Peyer's patch (tissue), 4 donors: Measurements from ENCODE around the gene FADS6. TPM values are rescaled to one million over a fixed set of nuclear protein-coding genes. Genes with fewer than 3 reads are reported as not detected.

Experiments
- DNase-seq, 3 donors: peaks; one replicate each; pipeline ENCODE4 v3.0.0-alpha.2; 2017 to 2019
- H3K27ac ChIP-seq, 4 donors: fragments of 200-600 bp; sonication (generic); one replicate each; pipeline ENCODE4 v1.5.1; 2016 to 2019
- H3K27me3 ChIP-seq, 2 donors: fragments of 200-600 bp; sonication (generic); one replicate each; pipeline ENCODE4 v1.5.1; 2019
- H3K36me3 ChIP-seq, 3 donors: fragments of 200-600 bp; sonication (generic); one replicate each; pipeline ENCODE4 v1.5.1; 2016 to 2019
- H3K4me1 ChIP-seq, 4 donors: fragments of 200-600 bp; sonication (generic); one replicate each; pipeline ENCODE4 v1.5.1; 2016 to 2019
- H3K4me3 ChIP-seq, 4 donors: fragments of 200-600 bp; sonication (generic); 1 replicate in 3 of 4; 2 replicates in 1 of 4; pipeline ENCODE4 v1.5.1; 2016 to 2019; ENCODE audit warnings: mild to moderate bottlenecking in 1 of 4
- H3K9me3 ChIP-seq, 4 donors: fragments of 200-600 bp; sonication (generic); one replicate each; pipeline ENCODE4 v1.5.1; 2016 to 2019; ENCODE audit warnings: mild to moderate bottlenecking in 1 of 4
- CTCF ChIP-seq, 6 experiments: fragments of 450-650 bp in 4 of 6; fragments of 200-600 bp in 2 of 6; sonication (generic) in 1 of 6; IDR thresholded peaks; one replicate each; pipeline ENCODE4 v1.5.1; 2017 to 2019; ENCODE audit warnings: antibody characterized with exemption in 6 of 6, mild to moderate bottlenecking in 3 of 6, moderate library complexity in 1 of 6
- POLR2A ChIP-seq, 2 donors: fragments of 450-650 bp; IDR thresholded peaks; one replicate each; pipeline ENCODE4 v1.5.1; 2017; ENCODE audit warnings: antibody characterized with exemption in 2 of 2, mild to moderate bottlenecking in 2 of 2, moderate library complexity in 2 of 2
- total RNA-seq, 4 donors: library from RNA; depleted of rRNA; stranded (reverse); fragments of >200 nt; gene quantifications; one replicate each; pipeline ENCODE4 v1.1.0, GENCODE V29; 2016

FADS6 gene
- total RNA-seq, 4 donors from 2014 or later: 79.9 to 161 (median 82.1) TPM; not detected in 1

GRCh38 chr17:74853669-74854068 lies 39.8 kb downstream of the FADS6 start:
- Histone ChIP-seq H3K4me3 (no peak overlapping the region), H3K9me3 (no peaks in the 10 kb centered on the region), H3K27ac (no peak overlapping the region), H3K4me1 (peaks cover 0 to 12% (median 5%) of the 10 kb centered on the region in 4 donors), H3K27me3 (peaks cover 0 to 28% of the 10 kb centered on the region in 2 donors), H3K36me3 (no peaks in the 10 kb centered on the region)
- DNase-seq: no peak
- no peak for TF ChIP-seq CTCF (IDR thresholded peaks at IDR 0.05)

- H3K27me3 ChIP-seq: peaks cover 0 to 24% of the 10 kb centered on the region in 2 donors
- H3K4me1 ChIP-seq: peaks cover 0 to 12% (median 5%) of the 10 kb centered on the region in 4 donors
- no peak overlapping the region for H3K27ac ChIP-seq
- no peaks in the 10 kb centered on the region for H3K9me3 ChIP-seq
- peak overlapping the region in 1 of 4 donors; percentile 31 for H3K4me3 ChIP-seq
- TF ChIP-seq CTCF (IDR thresholded peaks at IDR 0.05) (no peak), POLR2A (IDR thresholded peaks at IDR 0.05) (no peak)
- no peaks in the 10 kb centered on the region for H3K36me3 ChIP-seq
- DNase-seq: no peak
Observed at GRCh38 chr17:74853048-74853397, 40.4 kb downstream of the FADS6 start.

- peak overlapping the region in 1 of 4 donors; percentile 31 for H3K4me3 ChIP-seq
- H3K36me3 ChIP-seq: no peaks in the 10 kb centered on the region
- H3K9me3 ChIP-seq: no peaks in the 10 kb centered on the region
- DNase-seq: peak; percentile 25 to 62 (median 60)
- H3K4me1 ChIP-seq: peaks cover 0 to 12% (median 5%) of the 10 kb centered on the region in 4 donors
- no peak overlapping the region for H3K27ac ChIP-seq
- peaks cover 0 to 24% of the 10 kb centered on the region in 2 donors for H3K27me3 ChIP-seq
- no peak for TF ChIP-seq CTCF (IDR thresholded peaks at IDR 0.05)
- no peak for TF ChIP-seq POLR2A (IDR thresholded peaks at IDR 0.05)
Observed at GRCh38 chr17:74852237-74853047, 41.0 kb downstream of the FADS6 start.

GRCh38 chr17:74851612-74852236 lies 41.7 kb downstream of the FADS6 start:
- H3K27me3 ChIP-seq: peaks cover 0 to 24% of the 10 kb centered on the region in 2 donors
- DNase-seq: peak in 2 of 3 donors; percentile 59 to 63
- H3K4me3 ChIP-seq: no peak overlapping the region

GRCh38 chr17:74850914-74851313 lies 42.5 kb downstream of the FADS6 start:
- no peak for DNase-seq
- Histone ChIP-seq H3K9me3 (no peaks in the 10 kb centered on the region), H3K27ac (no peak overlapping the region), H3K4me3 (no peak overlapping the region), H3K27me3 (peaks cover 0 to 24% of the 10 kb centered on the region in 2 donors), H3K36me3 (no peaks in the 10 kb centered on the region), H3K4me1 (peaks cover 0 to 12% (median 5%) of the 10 kb centered on the region in 4 donors)
- TF ChIP-seq POLR2A (IDR thresholded peaks at IDR 0.05): no peak

More at GRCh38 chr17:74851612-74852236, 41.7 kb downstream of the FADS6 start:
- Histone ChIP-seq H3K36me3 (no peaks in the 10 kb centered on the region), H3K27ac (no peak overlapping the region), H3K4me1 (peaks cover 0 to 12% (median 5%) of the 10 kb centered on the region in 4 donors), H3K9me3 (no peaks in the 10 kb centered on the region)
- TF ChIP-seq CTCF (IDR thresholded peaks at IDR 0.05) (no peak), POLR2A (IDR thresholded peaks at IDR 0.05) (no peak)

- Histone ChIP-seq H3K4me3 (no peak overlapping the region), H3K4me1 (peaks cover 0 to 12% (median 5%) of the 10 kb centered on the region in 4 donors), H3K27ac (no peak overlapping the region), H3K27me3 (peaks cover 0 to 24% of the 10 kb centered on the region in 2 donors), H3K36me3 (no peaks in the 10 kb centered on the region), H3K9me3 (no peaks in the 10 kb centered on the region)
- no peak for TF ChIP-seq CTCF (IDR thresholded peaks at IDR 0.05)
- TF ChIP-seq POLR2A (IDR thresholded peaks at IDR 0.05): no peak
- DNase-seq: no peak
Observed at GRCh38 chr17:74850310-74850709, 43.1 kb downstream of the FADS6 start.
